Stomach smooth muscle (tissue), 2 donors: Measurements from ENCODE around the gene DUSP21.
"Not testable (repeated sequence)": the region's sequence is repeated elsewhere in the genome, so short reads cannot be mapped to it uniquely, and the experiment has no call there.

Experiments
- H3K27ac ChIP-seq: one replicate; pipeline ENCODE4 v1.7.0; 2013; ENCODE audit warnings: mild to moderate bottlenecking, low read length, inconsistent platforms
- H3K27me3 ChIP-seq, 2 donors: one replicate each; pipeline ENCODE4 v1.7.0; 2013; ENCODE audit warnings: low read length in 2 of 2; ENCODE audit not compliant: insufficient read depth in 2 of 2, control insufficient read depth in 1 of 2
- H3K36me3 ChIP-seq, 2 donors: one replicate each; pipeline ENCODE4 v1.7.0; 2013; ENCODE audit warnings: low read length in 2 of 2; ENCODE audit not compliant: control insufficient read depth in 2 of 2, insufficient read depth in 2 of 2
- H3K4me1 ChIP-seq: one replicate; pipeline ENCODE4 v1.7.0; 2013; ENCODE audit warnings: low read length; ENCODE audit not compliant: control insufficient read depth, insufficient read depth
- H3K4me3 ChIP-seq, 2 donors: one replicate each; pipeline ENCODE4 v1.7.0; 2013; ENCODE audit warnings: low read length in 2 of 2
- H3K9ac ChIP-seq, 2 donors: one replicate each; pipeline ENCODE4 v1.7.0; 2013; ENCODE audit warnings: low read length in 2 of 2, mild to moderate bottlenecking in 1 of 2
- H3K9me3 ChIP-seq, 2 donors: one replicate each; pipeline ENCODE4 v1.7.0; 2013; ENCODE audit warnings: low read length in 2 of 2; ENCODE audit not compliant: control insufficient read depth in 2 of 2
- donor health status: healthy.
- donor health status: Pancreatic carcinoma.

Gene DUSP21

DNA sequence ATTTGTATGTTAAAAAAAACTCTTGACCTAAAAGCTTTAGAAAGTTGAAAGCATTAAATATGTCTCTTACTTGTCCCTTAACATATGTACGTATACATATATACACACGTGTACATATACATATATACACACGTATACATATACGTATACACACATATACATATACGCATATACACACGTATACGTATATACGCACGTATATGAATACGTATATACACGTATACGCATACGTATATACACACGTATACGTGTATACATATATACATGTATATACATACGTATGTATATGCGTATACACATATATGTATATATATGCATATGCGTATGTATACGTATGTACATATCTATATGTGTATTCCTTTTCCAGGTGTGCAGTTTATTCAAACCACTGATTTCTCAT, 32.9 kb downstream of the DUSP21 start:
- Histone ChIP-seq H3K9ac (no peak overlapping the region), H3K4me3 (no peak overlapping the region), H3K27me3 (no peaks in the 10 kb centered on the region), H3K9me3 (no peaks in the 10 kb centered on the region), H3K4me1 (peaks cover 5% of the 10 kb centered on the region), H3K36me3 (no peaks in the 10 kb centered on the region), H3K27ac (no peak overlapping the region)

DNA sequence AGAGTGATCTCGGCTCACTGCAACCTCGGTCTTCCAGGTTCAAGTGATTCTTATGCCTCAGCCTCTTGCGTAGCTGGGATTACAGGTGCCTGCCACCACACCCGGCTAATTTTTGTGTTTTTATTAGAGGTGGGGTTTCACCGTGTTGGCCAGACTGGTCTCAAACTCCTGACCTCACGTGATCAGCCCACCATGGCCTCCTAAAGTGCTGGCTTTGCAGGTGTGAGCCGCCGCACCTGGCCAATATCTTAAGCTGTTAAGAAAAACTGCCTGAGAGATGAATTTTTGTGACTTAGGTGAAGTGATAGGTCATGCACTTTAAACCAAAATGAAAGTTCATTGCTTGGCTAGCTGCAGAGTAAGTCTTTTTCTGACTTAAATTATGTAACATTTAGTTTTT, 35.0 kb downstream of the DUSP21 start:
- H3K4me1 ChIP-seq: no peaks in the 10 kb centered on the region
- no peak overlapping the region for H3K27ac ChIP-seq
- no peaks in the 10 kb centered on the region for H3K36me3 ChIP-seq
- H3K9ac ChIP-seq: no peak overlapping the region
- no peak overlapping the region for H3K4me3 ChIP-seq
- no peaks in the 10 kb centered on the region for H3K27me3 ChIP-seq
- no peaks in the 10 kb centered on the region for H3K9me3 ChIP-seq

DNA sequence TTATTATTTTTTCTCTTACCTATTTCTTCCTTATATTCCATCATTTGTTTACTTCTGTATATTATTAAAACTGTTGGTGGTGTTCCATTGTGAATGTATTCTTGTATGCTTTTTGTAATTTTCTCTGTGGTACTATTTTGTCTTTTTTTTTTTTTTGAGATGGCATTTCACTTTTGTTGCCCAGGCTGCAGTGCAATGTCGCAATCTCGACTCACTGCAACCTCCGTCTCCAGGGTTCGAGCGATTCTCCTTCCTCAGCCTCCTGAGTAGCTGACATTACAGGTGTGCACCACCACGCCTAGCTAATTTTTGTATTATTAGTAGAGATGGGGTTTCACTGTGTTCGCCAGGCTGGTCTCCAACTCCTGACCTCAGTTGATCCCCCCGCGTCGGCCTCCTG, 37.7 kb downstream of the DUSP21 start:
- H3K4me1 ChIP-seq: no peaks in the 10 kb centered on the region
- H3K27ac ChIP-seq: no peak overlapping the region
- H3K27me3 ChIP-seq: no peaks in the 10 kb centered on the region
- no peaks in the 10 kb centered on the region for H3K36me3 ChIP-seq
- H3K9me3 ChIP-seq: no peaks in the 10 kb centered on the region
- no peak overlapping the region for H3K4me3 ChIP-seq
- no peak overlapping the region for H3K9ac ChIP-seq

DNA sequence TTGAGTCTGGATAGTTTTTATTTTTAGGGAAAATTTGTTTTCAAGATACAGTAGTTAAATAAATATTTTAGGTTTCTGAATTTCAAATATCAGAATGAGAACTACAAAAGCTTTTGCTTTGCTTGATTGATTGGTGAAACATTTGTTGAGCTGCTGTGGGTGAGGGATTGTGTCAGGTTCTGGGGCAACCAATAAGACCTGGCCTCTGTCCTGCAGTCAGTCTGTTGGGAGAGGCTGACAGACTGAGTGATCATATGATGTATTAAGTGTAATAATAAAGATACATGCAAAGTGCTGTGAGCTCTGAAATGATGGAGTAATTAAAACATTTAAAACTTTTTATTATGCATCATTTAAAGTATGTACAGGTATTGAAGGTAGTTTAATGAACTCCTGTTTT, 38.8 kb downstream of the DUSP21 start:
- H3K27ac ChIP-seq: no peak overlapping the region
- no peaks in the 10 kb centered on the region for H3K9me3 ChIP-seq
- no peak overlapping the region for H3K9ac ChIP-seq
- H3K4me1 ChIP-seq: no peaks in the 10 kb centered on the region
- H3K4me3 ChIP-seq: no peak overlapping the region
- H3K36me3 ChIP-seq: no peaks in the 10 kb centered on the region
- H3K27me3 ChIP-seq: no peaks in the 10 kb centered on the region

DNA sequence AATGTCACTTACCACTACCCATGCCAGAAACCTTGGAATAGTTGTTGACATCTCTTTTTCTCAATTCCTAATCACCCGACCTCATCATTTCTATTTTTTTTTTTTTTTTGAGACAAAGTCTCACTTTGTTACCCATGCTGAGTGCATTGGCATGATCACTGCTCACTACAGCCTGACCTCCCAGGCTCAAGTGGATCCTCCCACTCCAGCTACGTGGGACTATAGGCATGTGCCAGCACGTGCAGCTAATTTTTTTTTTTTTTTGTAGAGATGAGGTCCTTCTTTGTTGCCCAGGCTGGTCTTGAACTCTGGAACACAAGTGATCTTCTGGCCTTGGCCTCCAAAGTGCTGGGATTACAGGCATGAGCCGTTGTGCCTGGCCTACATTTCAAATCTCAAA, 41.1 kb downstream of the DUSP21 start:
- no peaks in the 10 kb centered on the region for H3K36me3 ChIP-seq
- H3K4me1 ChIP-seq: no peaks in the 10 kb centered on the region
- no peak overlapping the region for H3K4me3 ChIP-seq

DNA sequence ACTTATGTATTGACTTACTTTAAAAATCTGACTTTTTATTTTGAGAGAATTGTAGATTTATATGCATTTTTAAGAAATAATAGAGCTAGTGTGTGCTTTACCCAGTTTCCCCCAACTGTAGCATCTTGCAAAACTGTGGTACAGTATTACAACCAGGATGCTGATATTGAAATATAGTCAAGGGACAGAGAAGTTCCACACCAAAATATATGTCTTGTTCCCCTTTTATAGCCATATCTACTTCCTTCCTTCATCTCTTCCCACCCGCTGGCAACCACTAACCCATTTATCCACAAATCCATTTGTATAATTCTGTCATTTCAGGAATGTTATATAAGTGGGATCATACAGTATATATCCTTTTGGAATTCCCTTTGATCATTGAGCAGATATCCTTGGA, 46.0 kb downstream of the DUSP21 start:
- no peak overlapping the region for H3K27ac ChIP-seq
- no peaks in the 10 kb centered on the region for H3K36me3 ChIP-seq
- H3K4me3 ChIP-seq: no peak overlapping the region
- no peaks in the 10 kb centered on the region for H3K27me3 ChIP-seq
- H3K9me3 ChIP-seq: no peaks in the 10 kb centered on the region
- no peaks in the 10 kb centered on the region for H3K4me1 ChIP-seq
- H3K9ac ChIP-seq: no peak overlapping the region

More for the DNA sequence above, 41.1 kb downstream of the DUSP21 start:
- Histone ChIP-seq H3K9me3 (no peaks in the 10 kb centered on the region), H3K9ac (no peak overlapping the region), H3K27me3 (no peaks in the 10 kb centered on the region), H3K27ac (no peak overlapping the region)

DNA sequence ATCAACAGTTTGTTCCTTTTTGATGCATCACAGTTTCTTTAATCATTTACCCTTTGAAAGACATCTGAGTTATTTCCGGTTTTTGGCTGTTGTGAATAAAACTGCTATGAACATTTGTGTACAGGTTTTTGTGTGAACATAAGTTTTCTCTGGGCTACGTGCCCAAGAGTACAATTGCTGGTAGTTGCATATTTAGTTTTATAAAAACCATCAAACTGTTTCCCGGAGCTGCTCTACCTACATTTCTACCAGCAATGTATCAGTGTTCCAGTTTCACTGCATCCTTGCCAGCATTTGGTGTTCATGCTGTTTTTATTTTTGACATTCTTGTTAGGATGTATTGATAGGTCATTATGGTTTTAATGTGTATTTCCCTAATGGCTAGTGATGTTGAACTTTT, 46.4 kb downstream of the DUSP21 start:
- no peak overlapping the region for H3K4me3 ChIP-seq
- H3K36me3 ChIP-seq: no peaks in the 10 kb centered on the region
- no peaks in the 10 kb centered on the region for H3K4me1 ChIP-seq
- no peak overlapping the region for H3K27ac ChIP-seq
- H3K9me3 ChIP-seq: no peaks in the 10 kb centered on the region
- H3K9ac ChIP-seq: no peak overlapping the region
- no peaks in the 10 kb centered on the region for H3K27me3 ChIP-seq

DNA sequence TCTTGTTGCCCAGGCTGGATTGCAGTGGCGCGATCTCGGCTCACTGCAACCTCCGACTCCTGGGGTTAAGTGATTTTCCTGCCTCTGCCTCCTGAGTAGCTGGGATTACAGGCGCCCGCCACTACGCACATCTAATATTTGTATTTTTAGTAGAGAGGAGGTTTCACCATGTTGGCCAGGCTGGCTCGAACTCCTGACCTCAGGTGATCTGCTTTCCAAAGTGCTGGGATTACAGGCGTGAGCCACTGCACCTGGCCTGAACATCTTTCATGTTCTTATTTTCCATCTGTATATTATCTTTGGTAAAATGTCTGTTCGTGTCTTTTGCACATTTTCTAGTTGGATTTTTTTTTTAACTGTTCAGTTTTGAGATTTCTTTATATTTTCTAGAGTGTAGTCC, 46.9 kb downstream of the DUSP21 start:
- not testable (repeated sequence) for H3K36me3 ChIP-seq, H3K27ac ChIP-seq, H3K9ac ChIP-seq, H3K9me3 ChIP-seq, H3K27me3 ChIP-seq, H3K4me3 ChIP-seq, H3K4me1 ChIP-seq

DNA sequence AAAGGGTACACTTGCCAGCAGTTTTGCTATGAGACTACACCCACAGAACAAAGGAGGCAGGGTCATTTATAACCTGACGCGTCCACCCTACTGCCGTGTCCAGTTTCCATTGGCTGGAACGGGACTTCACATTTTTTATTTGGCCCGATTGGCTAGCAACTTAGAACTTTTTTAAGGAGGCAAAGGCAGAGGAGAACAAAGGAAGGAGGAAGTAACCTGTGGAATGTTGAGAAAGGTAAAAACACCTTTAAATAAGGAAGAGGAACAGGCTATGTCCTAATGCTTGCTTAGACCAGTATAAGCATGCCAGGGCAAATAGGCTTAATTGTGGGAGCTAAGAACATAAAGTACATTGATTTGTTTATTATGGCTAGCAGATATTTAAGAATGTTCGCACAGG, 47.8 kb downstream of the DUSP21 start:
- Histone ChIP-seq H3K27me3 (no peaks in the 10 kb centered on the region), H3K27ac (no peak overlapping the region), H3K9me3 (no peaks in the 10 kb centered on the region), H3K4me3 (no peak overlapping the region), H3K9ac (no peak overlapping the region), H3K36me3 (no peaks in the 10 kb centered on the region), H3K4me1 (no peaks in the 10 kb centered on the region)
